H4 (cell line): ENCODE measurements around the gene TRAM2. TPM values are rescaled to one million over a fixed set of nuclear protein-coding genes. Genes with fewer than 3 reads are reported as not detected.

Experiments
- DNase-seq: peaks from one replicate; pipeline ENCODE4 v3.0.0-alpha.2; 2015; ENCODE audit warnings: low spot score
- total RNA-seq: library from RNA; depleted of rRNA; stranded (reverse); fragments of >200 nt; shearing (Covaris generic); gene quantifications from 2 replicates; pipeline ENCODE4 v1.2.3, GENCODE V29; 2014

TRAM2 gene
- total RNA-seq, 1 experiment from 2014 or later = 29.7 TPM

- no peak for DNase-seq
These were observed 46.5 kb downstream of the TRAM2 start for GRCh38 chr6:52530351-52530750.

GRCh38 chr6:52529311-52529710, 47.5 kb downstream of the TRAM2 start:
- no peak for DNase-seq

- DNase-seq = no peak
These were observed 49.4 kb downstream of the TRAM2 start for GRCh38 chr6:52527436-52527835.

GRCh38 chr6:52526634-52527033, 50.2 kb downstream of the TRAM2 start:
- no peak for DNase-seq

- DNase-seq = no peak
These were observed 51.9 kb downstream of the TRAM2 start for GRCh38 chr6:52524918-52525317.

GRCh38 chr6:52523378-52524142, 53.3 kb downstream of the TRAM2 start:
- DNase-seq = no peak

GRCh38 chr6:52522655-52523054, 54.2 kb downstream of the TRAM2 start:
- no peak for DNase-seq

GRCh38 chr6:52522151-52522626, 54.7 kb downstream of the TRAM2 start:
- no peak for DNase-seq

GRCh38 chr6:52519618-52520017, 57.2 kb downstream of the TRAM2 start:
- no peak for DNase-seq

- DNase-seq = no peak
These were observed 58.4 kb downstream of the TRAM2 start for GRCh38 chr6:52518279-52518945.

- peak; percentile 98 for DNase-seq
These were observed 59.2 kb downstream of the TRAM2 start for GRCh38 chr6:52517502-52518278.

- no peak for DNase-seq
These were observed 59.9 kb downstream of the TRAM2 start for GRCh38 chr6:52516943-52517342.

GRCh38 chr6:52516269-52516668, 60.6 kb downstream of the TRAM2 start:
- no peak for DNase-seq

- no peak for DNase-seq
These were observed 61.5 kb downstream of the TRAM2 start for GRCh38 chr6:52515219-52515960.

- no peak for DNase-seq
These were observed 62.3 kb downstream of the TRAM2 start for GRCh38 chr6:52514514-52514913.

- no peak for DNase-seq
These were observed 63.0 kb downstream of the TRAM2 start for GRCh38 chr6:52513896-52514295.

- DNase-seq = no peak
These were observed 63.4 kb downstream of the TRAM2 start for GRCh38 chr6:52513464-52513863.

GRCh38 chr6:52512199-52512598, 64.7 kb downstream of the TRAM2 start:
- DNase-seq = peak; percentile 61

GRCh38 chr6:52511572-52512151, 65.2 kb downstream of the TRAM2 start:
- no peak for DNase-seq

GRCh38 chr6:52511163-52511562, 65.7 kb downstream of the TRAM2 start:
- DNase-seq = no peak

- DNase-seq = no peak
These were observed 66.7 kb downstream of the TRAM2 start for GRCh38 chr6:52510213-52510562.
